CD4-positive, alpha-beta T cell (primary cell): ENCODE results near the gene GLTP. TPM values are rescaled to one million over a fixed set of nuclear protein-coding genes. Genes with fewer than 3 reads are reported as not detected.

Experiments used
- ATAC-seq: fragments of 200-7000 bp; cut with Tn5 transposase; one replicate; pipeline ENCODE4 v1.10.0; 2022; ENCODE audit warnings: mild to moderate bottlenecking; ENCODE audit not compliant: poor library complexity
- CTCF ChIA-PET: fragments of 350-600 bp; sonication (Branson Sonifier 250); formaldehyde crosslinking; loops from one replicate; lab custom pipeline; 2021; ENCODE audit warnings: antibody characterized with exemption, inconsistent platforms; lab: Charles Lee
- POLR2A ChIA-PET: fragments of 350-600 bp; sonication (Branson Sonifier 250); formaldehyde crosslinking; loops from one replicate; lab custom pipeline; 2021; ENCODE audit warnings: antibody characterized with exemption, inconsistent platforms; lab: Charles Lee
- DNase-seq, 14 experiments: peaks; one replicate each; pipeline ENCODE4 v3.0.0-alpha.2; 2013 to 2020; ENCODE audit warnings: mixed read lengths in 2 of 14
- H3K27ac ChIP-seq, 2 donors: one replicate each; pipeline versions ENCODE4 v1.5.1 to v1.7.0; 2013; ENCODE audit warnings: low read length in 2 of 2, low read depth in 1 of 2, mild to moderate bottlenecking in 1 of 2
- H3K27me3 ChIP-seq, 2 experiments: 1 replicate in 1 of 2; 2 replicates in 1 of 2; pipeline versions ENCODE4 v1.6.1 to v1.7.0; 2013; ENCODE audit warnings: low read length in 2 of 2, control low read depth in 1 of 2, mild to moderate bottlenecking in 1 of 2, moderate library complexity in 1 of 2; ENCODE audit not compliant: insufficient read depth in 2 of 2, control insufficient read depth in 1 of 2
- H3K36me3 ChIP-seq: one replicate; pipeline ENCODE4 v1.6.1; 2013; ENCODE audit warnings: low read length, control low read depth; ENCODE audit not compliant: insufficient read depth
- H3K4me1 ChIP-seq: one replicate; pipeline ENCODE4 v1.6.1; 2013; ENCODE audit warnings: low read length, control low read depth; ENCODE audit not compliant: insufficient read depth
- H3K4me3 ChIP-seq: one replicate; pipeline ENCODE4 v1.5.1; 2013; ENCODE audit warnings: mild to moderate bottlenecking, low read length, moderate library complexity
- H3K9me3 ChIP-seq, 2 experiments: 1 replicate in 1 of 2; 2 replicates in 1 of 2; pipeline versions ENCODE4 v1.6.1 to v1.7.0; 2013; ENCODE audit warnings: low read length in 2 of 2, mild to moderate bottlenecking in 2 of 2, control low read depth in 1 of 2, moderate library complexity in 1 of 2; ENCODE audit not compliant: control insufficient read depth in 1 of 2, insufficient read depth in 1 of 2
- H3K27ac Mint-ChIP-seq: one replicate; pipeline ENCODE4 v1.8.0; 2020; ENCODE audit warnings: mixed read lengths
- H3K27me3 Mint-ChIP-seq: one replicate; pipeline ENCODE4 v1.8.0; 2021; ENCODE audit warnings: mixed read lengths
- H3K36me3 Mint-ChIP-seq: one replicate; pipeline ENCODE4 v1.8.0; 2021; ENCODE audit warnings: low read depth, mixed read lengths
- H3K4me1 Mint-ChIP-seq: one replicate; pipeline ENCODE4 v1.8.0; 2021; ENCODE audit warnings: low read depth, mixed read lengths
- H3K4me3 Mint-ChIP-seq: one replicate; pipeline ENCODE4 v1.8.0; 2020; ENCODE audit warnings: mild to moderate bottlenecking, mixed read lengths
- H3K9me3 Mint-ChIP-seq: one replicate; pipeline ENCODE4 v1.8.0; 2020; ENCODE audit warnings: mixed read lengths
- CTCF ChIP-seq: fragments of 200-600 bp; IDR thresholded peaks from one replicate; pipeline ENCODE4 v1.8.0; 2022; ENCODE audit warnings: antibody characterized with exemption, mild to moderate bottlenecking
- intact Hi-C, 2 experiments: fragments of 100-400 bp; cut with DNase I in 1 of 2; cut with micrococcal nuclease in 1 of 2; formaldehyde crosslinking; loops; one replicate each; pipeline versions ENCODE4 v1.15.1 to v1.9.0; 2023 to 2025; cut with DNase I, micrococcal nuclease
- total RNA-seq, 174 experiments: library from RNA in 2 of 174; stranded (reverse) in 2 of 174; gene quantifications; one replicate each; pipeline ENCODE4 v1.2.3 and lab custom pipeline; 2021 to 2026

GLTP gene
- total RNA-seq, 2 experiments from 2014 or later: 24.8 to 25.2 TPM

GRCh38 chr12:109816870-109817269 is 63.5 kb downstream of the GLTP start:
- H3K4me1 ChIP-seq: no peaks in the 10 kb centered on the region
- TF ChIP-seq CTCF: no peak
- no peak overlapping the region for H3K27ac ChIP-seq
- Mint-ChIP-seq H3K4me1 (no peaks in the 10 kb centered on the region), H3K9me3 (no peaks in the 10 kb centered on the region), H3K27ac (no peak overlapping the region), H3K36me3 (no peaks in the 10 kb centered on the region), H3K27me3 (peaks cover 7% of the 10 kb centered on the region), H3K4me3 (no peak overlapping the region)
- ChIA-PET CTCF (no interaction called here), POLR2A (no interaction called here)
- no peak for ATAC-seq
- H3K4me3 ChIP-seq: no peak overlapping the region
- no peaks in the 10 kb centered on the region for H3K9me3 ChIP-seq
- intact Hi-C loops: no loop called here
- no peaks in the 10 kb centered on the region for H3K36me3 ChIP-seq
- no peak for DNase-seq
- H3K27me3 ChIP-seq: peaks cover 0 to 4% of the 10 kb centered on the region in 2 experiments

GRCh38 chr12:109815757-109816617 is 64.4 kb downstream of the GLTP start:
- Histone ChIP-seq H3K9me3 (no peaks in the 10 kb centered on the region), H3K27me3 (peaks cover 0 to 4% of the 10 kb centered on the region in 2 experiments), H3K36me3 (no peaks in the 10 kb centered on the region), H3K4me3 (no peak overlapping the region), H3K4me1 (no peaks in the 10 kb centered on the region), H3K27ac (no peak overlapping the region)
- no peaks in the 10 kb centered on the region for H3K4me1 Mint-ChIP-seq
- ChIA-PET POLR2A (no interaction called here), CTCF (no interaction called here)
- ATAC-seq (no peak), DNase-seq (no peak)
- H3K27ac Mint-ChIP-seq: no peak overlapping the region
- H3K27me3 Mint-ChIP-seq: peaks cover 3% of the 10 kb centered on the region
- no peak for TF ChIP-seq CTCF
- H3K36me3 Mint-ChIP-seq: no peaks in the 10 kb centered on the region
- no peak overlapping the region for H3K4me3 Mint-ChIP-seq
- intact Hi-C loops: loop anchor here in 1 of 2 experiments (2.0 kb wide), 1 partner anchor 25 kb away; no protein-coding TSS in a partner anchor
- H3K9me3 Mint-ChIP-seq: no peaks in the 10 kb centered on the region

- intact Hi-C loops: loop anchor here in 1 of 2 experiments (2.0 kb wide), 1 partner anchor 24 kb away; no protein-coding TSS in a partner anchor
- H3K27ac Mint-ChIP-seq: no peak overlapping the region
- no peaks in the 10 kb centered on the region for H3K36me3 ChIP-seq
These were observed 65.1 kb downstream of the GLTP start for GRCh38 chr12:109815225-109815624.

More at GRCh38 chr12:109815225-109815624, 65.1 kb downstream of the GLTP start:
- no peaks in the 10 kb centered on the region for H3K4me1 ChIP-seq
- no peak overlapping the region for H3K27ac ChIP-seq
- ATAC-seq (no peak), DNase-seq (no peak)
- Mint-ChIP-seq H3K4me3 (no peak overlapping the region), H3K9me3 (no peaks in the 10 kb centered on the region), H3K27me3 (peaks cover 3% of the 10 kb centered on the region), H3K36me3 (no peaks in the 10 kb centered on the region), H3K4me1 (no peaks in the 10 kb centered on the region)
- TF ChIP-seq CTCF: no peak
- CTCF ChIA-PET: no interaction called here
- peaks cover 0 to 4% of the 10 kb centered on the region in 2 experiments for H3K27me3 ChIP-seq
- H3K4me3 ChIP-seq: no peak overlapping the region
- POLR2A ChIA-PET: no interaction called here
- H3K9me3 ChIP-seq: no peaks in the 10 kb centered on the region
